ENCODE results near the gene BRINP3.

BRINP3 gene

DNA sequence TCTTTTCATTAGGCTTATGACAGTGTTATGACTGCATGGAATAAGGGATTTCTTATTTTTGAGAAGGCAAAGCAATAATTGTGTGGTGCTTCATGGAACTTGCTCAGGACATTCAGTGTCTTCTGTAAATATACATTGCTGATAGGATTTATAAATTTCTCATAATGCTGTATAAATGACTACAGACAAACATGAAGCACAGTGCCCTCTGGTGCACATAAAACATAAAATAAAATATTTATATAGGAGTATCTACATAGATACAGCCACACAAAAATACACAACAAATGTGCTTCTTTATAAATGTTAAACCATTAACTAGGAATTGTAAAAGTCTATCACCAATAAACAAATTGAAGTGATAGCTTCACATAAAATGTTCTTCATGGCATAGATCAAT is 24.1 kb downstream of the BRINP3 start:
- H3K4me1 ChIP-seq (ENCODE audit: control insufficient read depth, insufficient read depth, low read length): no peaks in the 10 kb centered on the region
- H3K4me3 ChIP-seq (ENCODE audit: low read depth, low read length): no peak overlapping the region
- no peak overlapping the region for H3K9ac ChIP-seq (ENCODE audit: low read length)
- no peak overlapping the region for H3K27ac ChIP-seq (ENCODE audit: low read depth, low read length)
- no peaks in the 10 kb centered on the region for H3K9me3 ChIP-seq (ENCODE audit: control insufficient read depth, insufficient read depth, low read depth, low read length)
- H3K27me3 ChIP-seq (ENCODE audit: control insufficient read depth, insufficient read depth, low read length): no peaks in the 10 kb centered on the region
- no peaks in the 10 kb centered on the region for H3K36me3 ChIP-seq (ENCODE audit: control insufficient read depth, insufficient read depth, low read length)

DNA sequence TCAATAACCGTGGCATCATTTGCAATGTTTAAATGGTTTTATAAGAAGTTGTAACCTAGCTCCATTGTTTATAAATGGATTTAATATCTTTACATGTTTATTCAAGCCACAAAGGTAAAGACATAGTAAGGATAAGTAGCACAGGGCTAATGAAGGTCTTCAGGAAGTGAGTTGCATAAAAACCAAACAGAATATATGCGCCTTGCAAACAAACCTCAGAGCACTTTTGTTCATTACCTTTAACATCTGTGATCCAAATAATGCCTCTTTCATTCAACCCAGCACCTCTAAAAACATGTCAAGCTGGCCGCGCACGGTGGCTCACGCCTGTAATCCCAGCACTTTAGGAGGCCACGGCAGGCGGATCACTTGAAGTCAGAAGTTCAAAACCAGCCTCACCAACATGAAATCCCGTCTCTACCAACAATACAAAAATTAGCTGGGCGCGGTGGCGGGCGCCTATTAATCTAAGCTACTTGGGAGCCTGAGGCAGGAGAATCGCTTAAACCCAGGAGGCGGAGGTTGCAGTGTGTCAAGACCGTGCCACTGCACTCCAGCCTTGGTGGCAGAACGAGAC is 25.3 kb downstream of the BRINP3 start:
- no peaks in the 10 kb centered on the region for H3K9me3 ChIP-seq (ENCODE audit: control insufficient read depth, insufficient read depth, low read depth, low read length)
- no peaks in the 10 kb centered on the region for H3K36me3 ChIP-seq (ENCODE audit: control insufficient read depth, insufficient read depth, low read length)
- H3K27ac ChIP-seq (ENCODE audit: low read depth, low read length): no peak overlapping the region
- H3K4me1 ChIP-seq (ENCODE audit: control insufficient read depth, insufficient read depth, low read length): no peaks in the 10 kb centered on the region
- no peaks in the 10 kb centered on the region for H3K27me3 ChIP-seq (ENCODE audit: control insufficient read depth, insufficient read depth, low read length)
- no peak overlapping the region for H3K4me3 ChIP-seq (ENCODE audit: low read depth, low read length)
- H3K9ac ChIP-seq (ENCODE audit: low read length): no peak overlapping the region

DNA sequence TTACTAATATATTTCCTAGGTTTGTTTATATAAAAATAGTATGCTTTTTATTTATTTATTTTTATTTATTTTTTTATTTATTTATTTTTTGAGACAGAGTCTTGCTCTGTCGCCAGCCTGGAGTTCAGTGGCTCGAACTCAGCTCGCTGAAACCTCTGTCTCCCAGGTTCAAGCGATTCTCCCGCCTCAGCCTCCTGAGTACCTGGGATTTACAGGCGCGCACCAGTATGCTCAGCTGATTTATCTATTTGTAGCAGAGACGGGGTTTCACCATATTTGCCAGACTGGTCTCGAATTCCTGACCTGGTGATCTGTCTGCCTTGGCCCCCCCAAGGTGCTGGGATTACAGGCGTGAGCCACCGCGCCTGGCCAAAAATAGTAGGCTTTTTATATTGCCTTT is 33.2 kb downstream of the BRINP3 start:
- no peak overlapping the region for H3K4me3 ChIP-seq (ENCODE audit: low read depth, low read length)
- peaks cover 3% of the 10 kb centered on the region; the same call in 1 of the 2 replicates for H3K4me1 ChIP-seq (ENCODE audit: control insufficient read depth, insufficient read depth, low read length)
- no peaks in the 10 kb centered on the region for H3K9me3 ChIP-seq (ENCODE audit: control insufficient read depth, insufficient read depth, low read depth, low read length)
- H3K9ac ChIP-seq (ENCODE audit: low read length): no peak overlapping the region
- no peaks in the 10 kb centered on the region for H3K27me3 ChIP-seq (ENCODE audit: control insufficient read depth, insufficient read depth, low read length)
- no peak overlapping the region for H3K27ac ChIP-seq (ENCODE audit: low read depth, low read length)
- H3K36me3 ChIP-seq (ENCODE audit: control insufficient read depth, insufficient read depth, low read length): no peaks in the 10 kb centered on the region

DNA sequence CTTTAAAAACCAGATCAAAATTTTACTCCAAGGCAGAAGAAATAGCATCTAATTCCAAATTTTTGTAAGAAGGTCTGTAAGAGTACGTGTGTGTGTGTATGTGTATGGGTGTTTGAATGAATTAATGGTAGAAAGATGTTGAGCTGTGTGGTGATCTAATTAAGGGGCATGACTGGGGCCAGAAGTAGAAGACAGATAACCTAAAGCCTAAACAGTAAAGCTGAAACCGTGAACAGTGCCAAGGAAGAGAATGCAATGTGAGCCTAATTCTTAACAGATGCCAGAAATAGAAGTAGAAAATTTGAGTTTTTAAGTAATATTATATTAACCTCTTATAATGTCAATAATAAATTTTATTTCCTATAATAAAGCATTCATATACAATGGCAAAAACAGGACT is 38.2 kb downstream of the BRINP3 start:
- H3K27ac ChIP-seq (ENCODE audit: low read depth, low read length): no peak overlapping the region
- no peaks in the 10 kb centered on the region for H3K36me3 ChIP-seq (ENCODE audit: control insufficient read depth, insufficient read depth, low read length)
- no peaks in the 10 kb centered on the region for H3K9me3 ChIP-seq (ENCODE audit: control insufficient read depth, insufficient read depth, low read depth, low read length)
- no peaks in the 10 kb centered on the region for H3K27me3 ChIP-seq (ENCODE audit: control insufficient read depth, insufficient read depth, low read length)
- no peak overlapping the region for H3K4me3 ChIP-seq (ENCODE audit: low read depth, low read length)
- H3K9ac ChIP-seq (ENCODE audit: low read length): no peak overlapping the region
- peaks cover 3% of the 10 kb centered on the region; the same call in 1 of the 2 replicates for H3K4me1 ChIP-seq (ENCODE audit: control insufficient read depth, insufficient read depth, low read length)

DNA sequence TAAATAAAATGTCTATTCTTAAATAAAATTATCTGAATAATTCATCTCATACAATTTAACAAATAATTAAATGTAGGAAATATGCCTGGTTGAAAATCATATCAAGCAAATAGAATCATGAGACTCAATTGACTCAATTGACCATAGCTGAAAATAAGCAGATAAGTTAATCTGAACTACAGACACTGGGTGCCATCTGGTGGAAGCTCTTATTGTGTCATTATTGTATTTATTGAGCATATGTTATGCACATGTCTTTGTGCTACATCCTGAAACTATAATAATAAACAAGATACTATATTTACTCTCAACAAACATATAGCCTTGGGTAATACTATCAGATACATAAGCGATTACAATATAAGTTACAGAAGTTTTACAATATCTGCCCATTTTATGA is 41.0 kb downstream of the BRINP3 start:
- no peaks in the 10 kb centered on the region for H3K27me3 ChIP-seq (ENCODE audit: control insufficient read depth, insufficient read depth, low read length)
- H3K9me3 ChIP-seq (ENCODE audit: control insufficient read depth, insufficient read depth, low read depth, low read length): no peaks in the 10 kb centered on the region
- H3K4me3 ChIP-seq (ENCODE audit: low read depth, low read length): no peak overlapping the region
- no peak overlapping the region for H3K27ac ChIP-seq (ENCODE audit: low read depth, low read length)
- no peak overlapping the region for H3K9ac ChIP-seq (ENCODE audit: low read length)
- H3K36me3 ChIP-seq (ENCODE audit: control insufficient read depth, insufficient read depth, low read length): no peaks in the 10 kb centered on the region
- no peaks in the 10 kb centered on the region for H3K4me1 ChIP-seq (ENCODE audit: control insufficient read depth, insufficient read depth, low read length)

DNA sequence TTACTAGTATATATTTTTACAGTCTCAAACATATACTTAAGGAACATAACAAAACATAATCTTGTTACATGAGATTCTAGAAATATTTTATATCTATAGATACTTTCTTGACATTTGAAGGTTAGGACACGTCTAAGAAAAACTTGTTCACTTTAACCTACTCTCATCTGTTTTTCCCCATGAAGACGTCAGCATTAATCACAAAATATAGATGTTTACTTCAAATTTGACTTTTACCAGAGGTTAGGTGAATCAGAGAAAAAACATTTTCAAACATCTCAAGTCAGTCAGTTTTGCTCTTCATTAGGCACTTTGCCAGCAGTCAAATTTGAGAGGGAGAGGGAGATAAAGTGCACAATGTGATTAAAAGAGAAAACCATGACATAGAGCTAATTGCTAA is 47.7 kb downstream of the BRINP3 start:
- Histone ChIP-seq H3K27ac (ENCODE audit: low read depth, low read length) (no peak overlapping the region), H3K36me3 (ENCODE audit: control insufficient read depth, insufficient read depth, low read length) (no peaks in the 10 kb centered on the region), H3K4me3 (ENCODE audit: low read depth, low read length) (no peak overlapping the region), H3K9me3 (ENCODE audit: control insufficient read depth, insufficient read depth, low read depth, low read length) (no peaks in the 10 kb centered on the region), H3K27me3 (ENCODE audit: control insufficient read depth, insufficient read depth, low read length) (no peaks in the 10 kb centered on the region), H3K9ac (ENCODE audit: low read length) (no peak overlapping the region), H3K4me1 (ENCODE audit: control insufficient read depth, insufficient read depth, low read length) (no peaks in the 10 kb centered on the region)

DNA sequence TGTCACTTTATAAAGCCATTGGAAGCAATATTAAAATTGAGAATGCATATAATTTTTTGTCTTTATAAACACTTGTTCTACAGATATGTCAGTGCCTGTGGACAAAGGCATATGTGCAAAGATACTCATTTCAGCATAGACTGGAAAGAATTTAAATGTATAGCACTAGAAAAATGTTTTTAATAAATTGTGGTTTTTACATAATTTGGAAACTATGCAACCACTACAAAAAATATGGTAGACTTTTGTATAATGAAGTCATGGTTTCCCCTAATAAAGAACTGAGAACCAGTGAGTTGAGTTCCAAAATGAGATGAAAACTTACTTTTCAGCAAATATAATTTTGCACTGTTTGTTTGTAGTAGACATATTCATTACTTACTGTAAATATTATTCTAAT is 48.5 kb downstream of the BRINP3 start:
- no peaks in the 10 kb centered on the region for H3K9me3 ChIP-seq (ENCODE audit: control insufficient read depth, insufficient read depth, low read depth, low read length)
- H3K27ac ChIP-seq (ENCODE audit: low read depth, low read length): no peak overlapping the region
- H3K4me3 ChIP-seq (ENCODE audit: low read depth, low read length): no peak overlapping the region
- no peaks in the 10 kb centered on the region for H3K27me3 ChIP-seq (ENCODE audit: control insufficient read depth, insufficient read depth, low read length)
- no peaks in the 10 kb centered on the region for H3K36me3 ChIP-seq (ENCODE audit: control insufficient read depth, insufficient read depth, low read length)
- H3K4me1 ChIP-seq (ENCODE audit: control insufficient read depth, insufficient read depth, low read length): no peaks in the 10 kb centered on the region
- H3K9ac ChIP-seq (ENCODE audit: low read length): no peak overlapping the region

DNA sequence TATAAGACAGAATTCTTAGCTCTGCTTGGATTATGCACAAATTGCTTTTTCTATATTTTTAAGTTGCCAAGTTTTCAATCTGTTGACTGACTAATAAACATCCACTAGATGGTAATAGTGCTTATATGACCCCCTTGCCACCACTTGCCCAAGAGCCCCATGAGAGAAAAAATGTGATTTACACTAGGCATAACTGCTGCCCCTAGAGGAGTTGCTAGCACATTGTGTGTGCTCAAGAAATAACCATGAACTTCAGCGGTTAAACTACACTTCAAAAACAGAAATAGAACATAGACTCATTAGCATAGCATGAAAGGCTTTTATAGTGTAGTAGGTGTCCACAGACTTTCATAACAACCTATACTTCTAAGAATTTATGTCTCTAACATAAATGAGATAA is 61.4 kb downstream of the BRINP3 start:
- Histone ChIP-seq H3K27me3 (ENCODE audit: control insufficient read depth, insufficient read depth, low read length) (no peaks in the 10 kb centered on the region), H3K4me3 (ENCODE audit: low read depth, low read length) (no peak overlapping the region), H3K9ac (ENCODE audit: low read length) (no peak overlapping the region), H3K36me3 (ENCODE audit: control insufficient read depth, insufficient read depth, low read length) (no peaks in the 10 kb centered on the region), H3K9me3 (ENCODE audit: control insufficient read depth, insufficient read depth, low read depth, low read length) (no peaks in the 10 kb centered on the region), H3K27ac (ENCODE audit: low read depth, low read length) (no peak overlapping the region), H3K4me1 (ENCODE audit: control insufficient read depth, insufficient read depth, low read length) (no peaks in the 10 kb centered on the region)

DNA sequence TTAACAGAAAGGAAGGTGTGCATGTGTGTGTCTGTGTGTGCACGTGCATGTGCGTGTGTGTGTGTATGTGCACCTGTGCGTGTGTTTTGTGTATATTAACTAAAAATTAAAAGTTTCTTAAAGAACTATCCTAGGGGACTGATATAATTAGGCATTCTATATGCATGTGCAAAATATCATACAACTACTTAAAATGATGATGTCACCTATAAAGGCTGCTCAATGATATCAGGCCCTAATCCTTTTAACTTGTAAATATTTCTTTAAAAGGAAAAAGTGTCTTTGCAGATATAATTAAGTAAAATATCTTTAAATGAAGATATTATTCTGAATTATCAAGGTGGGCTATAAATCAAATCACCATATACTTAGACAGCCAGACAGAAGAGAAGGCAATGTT is 64.5 kb downstream of the BRINP3 start:
- Histone ChIP-seq H3K36me3 (ENCODE audit: control insufficient read depth, insufficient read depth, low read length) (no peaks in the 10 kb centered on the region), H3K27ac (ENCODE audit: low read depth, low read length) (no peak overlapping the region), H3K9me3 (ENCODE audit: control insufficient read depth, insufficient read depth, low read depth, low read length) (no peaks in the 10 kb centered on the region), H3K4me3 (ENCODE audit: low read depth, low read length) (no peak overlapping the region), H3K9ac (ENCODE audit: low read length) (no peak overlapping the region), H3K4me1 (ENCODE audit: control insufficient read depth, insufficient read depth, low read length) (no peaks in the 10 kb centered on the region), H3K27me3 (ENCODE audit: control insufficient read depth, insufficient read depth, low read length) (no peaks in the 10 kb centered on the region)

DNA sequence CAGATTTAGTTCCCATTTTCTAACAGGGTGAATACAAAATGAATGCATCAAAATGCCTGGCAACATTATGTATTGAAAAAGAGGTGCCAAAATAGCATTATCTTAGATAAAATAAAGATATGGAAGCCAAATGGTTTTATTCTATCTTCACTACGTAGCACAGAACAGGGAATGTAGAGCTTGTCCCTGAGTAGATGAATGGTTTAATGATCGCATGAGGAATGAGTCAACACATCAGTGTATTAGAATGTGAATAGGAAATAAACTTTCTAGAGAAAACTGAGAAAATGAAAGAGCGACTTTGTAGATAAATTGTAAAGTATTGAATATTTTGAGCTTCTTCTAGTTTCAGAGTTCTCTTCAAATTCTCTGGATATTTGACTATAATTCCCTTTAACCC is 74.3 kb downstream of the BRINP3 start:
- H3K27me3 ChIP-seq (ENCODE audit: control insufficient read depth, insufficient read depth, low read length): no peaks in the 10 kb centered on the region
- H3K4me1 ChIP-seq (ENCODE audit: control insufficient read depth, insufficient read depth, low read length): no peaks in the 10 kb centered on the region
- no peak overlapping the region for H3K9ac ChIP-seq (ENCODE audit: low read length)
- H3K36me3 ChIP-seq (ENCODE audit: control insufficient read depth, insufficient read depth, low read length): no peaks in the 10 kb centered on the region
- no peaks in the 10 kb centered on the region for H3K9me3 ChIP-seq (ENCODE audit: control insufficient read depth, insufficient read depth, low read depth, low read length)
- no peak overlapping the region for H3K4me3 ChIP-seq (ENCODE audit: low read depth, low read length)
- H3K27ac ChIP-seq (ENCODE audit: low read depth, low read length): no peak overlapping the region

DNA sequence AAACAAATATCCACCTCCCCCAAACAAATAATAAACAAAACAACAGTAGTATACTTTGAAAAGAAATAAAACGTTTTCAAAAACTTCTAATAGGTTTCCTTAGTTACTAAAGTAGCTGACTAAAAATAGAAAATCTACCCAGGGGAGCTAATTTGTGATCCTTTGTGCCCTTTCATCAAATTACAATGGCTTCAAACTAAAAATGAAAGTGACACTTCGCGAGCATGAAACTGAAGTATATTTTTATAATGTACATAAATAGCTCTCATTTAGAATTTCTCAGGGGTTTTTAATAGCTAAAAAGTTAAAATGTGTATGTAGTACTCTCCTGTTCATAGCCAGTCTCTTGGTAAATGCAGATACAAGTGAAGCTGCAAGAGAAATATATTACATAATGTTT is 78.4 kb downstream of the BRINP3 start:
- Histone ChIP-seq H3K4me3 (ENCODE audit: low read depth, low read length) (no peak overlapping the region), H3K27ac (ENCODE audit: low read depth, low read length) (no peak overlapping the region)

DNA sequence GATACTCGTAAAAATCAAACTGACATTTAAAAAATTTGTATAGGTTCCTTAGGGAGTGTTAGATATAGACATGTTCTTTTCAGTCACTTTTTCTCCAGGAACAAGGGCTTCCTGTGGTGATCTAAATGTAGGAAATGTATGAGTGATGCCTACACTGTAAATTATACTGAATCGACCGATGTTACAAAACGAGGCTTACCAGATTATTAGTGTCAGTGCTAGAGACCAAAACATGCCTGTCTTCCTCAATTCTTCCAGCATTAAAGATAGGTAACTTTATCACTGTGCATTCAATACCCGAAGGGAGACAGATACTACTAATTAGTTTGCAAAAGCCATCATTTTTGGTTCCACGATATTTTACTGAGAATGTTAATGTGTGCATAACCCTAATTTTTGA is 86.1 kb downstream of the BRINP3 start:
- H3K36me3 ChIP-seq (ENCODE audit: control insufficient read depth, insufficient read depth, low read length): no peaks in the 10 kb centered on the region
- H3K27ac ChIP-seq (ENCODE audit: low read depth, low read length): no peak overlapping the region
- no peaks in the 10 kb centered on the region for H3K9me3 ChIP-seq (ENCODE audit: control insufficient read depth, insufficient read depth, low read depth, low read length)
- no peaks in the 10 kb centered on the region for H3K4me1 ChIP-seq (ENCODE audit: control insufficient read depth, insufficient read depth, low read length)
- no peak overlapping the region for H3K4me3 ChIP-seq (ENCODE audit: low read depth, low read length)
- H3K9ac ChIP-seq (ENCODE audit: low read length): no peak overlapping the region
- H3K27me3 ChIP-seq (ENCODE audit: control insufficient read depth, insufficient read depth, low read length): no peaks in the 10 kb centered on the region

More for the DNA sequence above, 78.4 kb downstream of the BRINP3 start:
- Histone ChIP-seq H3K9me3 (ENCODE audit: control insufficient read depth, insufficient read depth, low read depth, low read length) (no peaks in the 10 kb centered on the region), H3K36me3 (ENCODE audit: control insufficient read depth, insufficient read depth, low read length) (no peaks in the 10 kb centered on the region), H3K9ac (ENCODE audit: low read length) (no peak overlapping the region), H3K4me1 (ENCODE audit: control insufficient read depth, insufficient read depth, low read length) (no peaks in the 10 kb centered on the region), H3K27me3 (ENCODE audit: control insufficient read depth, insufficient read depth, low read length) (no peaks in the 10 kb centered on the region)

Measured in HUES6 (cell line).